Activated T-helper 1 cell treated with anti-CD3 and anti-CD28 coated beads, Interleukin-12 subunit alpha, Interleukin-12 subunit beta, Interleukin-2, Interleukin-4 antibody, amounts not matched to agents 30 ng/mL and 10 ng/mL and 1 ng/mL, durations not matched to agents 14 hours and 24 hours and 36 hours (primary cell): ENCODE data around the gene NHS. TPM values are rescaled to one million over a fixed set of nuclear protein-coding genes. Genes with fewer than 3 reads are reported as not detected.
A peak's percentile ranks its signal among the peaks of the same experiment; 100 is the strongest.

ENCODE experiments used
- DNase-seq: peaks from one replicate; pipeline ENCODE4 v3.0.0; 2021; ENCODE audit warnings: low spot score
- H3K27ac Mint-ChIP-seq: one replicate; pipeline ENCODE4 v1.8.0; 2021; ENCODE audit warnings: mild to moderate bottlenecking, mixed read lengths
- H3K27me3 Mint-ChIP-seq: one replicate; pipeline ENCODE4 v1.8.0; 2022; ENCODE audit warnings: mild to moderate bottlenecking, moderate library complexity, mixed read lengths; ENCODE audit not compliant: insufficient read depth
- H3K36me3 Mint-ChIP-seq: one replicate; pipeline ENCODE4 v1.8.0; 2021; ENCODE audit warnings: low read depth, mixed read lengths
- H3K4me1 Mint-ChIP-seq: one replicate; pipeline ENCODE4 v1.8.0; 2021; ENCODE audit warnings: low read depth, mixed read lengths
- H3K4me3 Mint-ChIP-seq: one replicate; pipeline ENCODE4 v1.8.0; 2021; ENCODE audit warnings: mild to moderate bottlenecking, moderate library complexity, mixed read lengths
- H3K9me3 Mint-ChIP-seq: one replicate; pipeline ENCODE4 v1.8.0; 2021; ENCODE audit warnings: mixed read lengths
- intact Hi-C: fragments of 100-400 bp; cut with micrococcal nuclease; formaldehyde crosslinking; loops from one replicate; pipeline ENCODE4 v1.15.1; 2024
- total RNA-seq: library from RNA; stranded (reverse); gene quantifications from 2 replicates; pipeline ENCODE4 v1.2.3, GENCODE V29; 2022

NHS gene
- total RNA-seq, 1 donor from 2014 or later: 8.1 TPM

DNA sequence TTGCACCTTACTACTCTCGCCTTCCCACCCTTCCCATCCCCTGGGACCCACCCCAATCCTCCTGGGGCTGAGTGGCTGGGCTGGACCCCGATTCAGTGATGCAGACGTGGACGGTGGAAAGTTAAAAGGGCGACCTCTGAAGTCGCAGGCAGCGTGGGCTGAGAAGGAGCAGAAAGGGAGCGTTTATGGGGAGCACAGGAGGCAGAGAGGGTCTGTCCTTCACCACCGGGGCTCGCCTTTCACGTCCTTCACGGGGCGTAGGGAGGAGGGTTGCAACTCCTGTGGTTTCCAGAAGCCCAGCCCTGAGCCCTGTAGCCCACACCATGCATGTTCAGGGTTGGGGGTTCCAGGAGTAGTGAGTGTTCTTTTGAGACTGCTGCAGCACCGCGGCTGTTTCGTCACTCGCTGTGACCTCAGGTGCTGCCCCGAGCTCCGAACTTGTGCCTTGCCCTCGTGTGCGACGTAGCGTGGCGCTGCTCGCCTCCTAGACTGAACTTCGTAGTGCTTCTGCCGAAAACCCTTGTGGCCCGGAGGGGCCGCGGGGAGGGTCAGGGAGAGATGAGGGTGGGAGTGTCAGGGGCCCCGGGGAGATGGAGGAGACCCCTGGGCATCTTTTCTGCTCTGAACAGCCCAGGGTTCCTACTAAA is 1.6 kb downstream of the NHS start:
- no peak for DNase-seq

DNA sequence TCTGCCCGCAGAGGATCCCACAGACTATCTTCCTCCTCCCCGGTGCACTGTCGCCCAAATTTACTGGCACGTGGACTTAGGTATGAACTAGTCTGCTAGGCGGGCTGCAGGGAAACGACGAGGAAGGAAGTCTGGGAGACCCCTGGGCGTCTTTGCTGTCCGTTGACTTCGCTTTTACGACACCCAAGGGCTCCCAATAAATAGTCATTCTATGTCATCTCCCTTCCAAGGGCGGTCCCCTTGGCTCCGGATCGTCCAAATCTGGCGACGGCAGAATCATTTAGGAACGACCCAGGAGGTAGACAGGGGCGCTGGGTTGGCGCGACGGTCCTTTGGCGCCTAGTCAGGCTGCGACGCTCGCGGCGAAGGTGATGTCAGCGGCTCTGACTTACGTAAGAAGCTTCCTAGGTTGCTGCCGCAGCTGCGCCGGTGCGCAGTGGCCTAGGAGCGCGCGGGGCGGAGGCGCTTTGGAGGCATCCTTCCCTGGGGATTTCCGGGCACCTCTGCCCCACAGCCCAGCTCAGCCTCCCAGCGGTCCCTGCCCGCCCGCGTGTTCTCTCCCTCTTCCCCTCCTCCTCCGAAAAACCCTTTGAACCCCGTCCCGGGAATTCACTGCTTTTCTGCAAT is 2.2 kb downstream of the NHS start:
- DNase-seq: no peak
- peak overlapping the region; percentile 5 for H3K27ac Mint-ChIP-seq

More for the DNA sequence above, 1.6 kb downstream of the NHS start:
- peaks cover 6% of the 10 kb centered on the region for H3K4me1 Mint-ChIP-seq
- H3K27ac Mint-ChIP-seq: no peak overlapping the region
- intact Hi-C loops: loop anchor here (10.0 kb wide), 1 partner anchor 318 kb away; no protein-coding TSS in a partner anchor
- no peaks in the 10 kb centered on the region for H3K9me3 Mint-ChIP-seq
- no peak overlapping the region for H3K4me3 Mint-ChIP-seq
- H3K27me3 Mint-ChIP-seq: peaks cover 13% of the 10 kb centered on the region
- no peaks in the 10 kb centered on the region for H3K36me3 Mint-ChIP-seq

GRCh38 chrX:17377795-17378194 is 2.8 kb downstream of the NHS start:
- Mint-ChIP-seq H3K9me3 (peaks cover 2% of the 10 kb centered on the region), H3K27ac (peak overlapping the region; percentile 5), H3K36me3 (no peaks in the 10 kb centered on the region), H3K27me3 (peaks cover 13% of the 10 kb centered on the region), H3K4me1 (peaks cover 6% of the 10 kb centered on the region), H3K4me3 (no peak overlapping the region)
- no peak for DNase-seq
- intact Hi-C loops: loop anchor here (10.0 kb wide), 1 partner anchor 317 kb away; no protein-coding TSS in a partner anchor

More for the DNA sequence above, 2.2 kb downstream of the NHS start:
- no peak overlapping the region for H3K4me3 Mint-ChIP-seq
- peaks cover 13% of the 10 kb centered on the region for H3K27me3 Mint-ChIP-seq
- peaks cover 6% of the 10 kb centered on the region for H3K4me1 Mint-ChIP-seq
- intact Hi-C loops: loop anchor here (10.0 kb wide), 1 partner anchor 318 kb away; no protein-coding TSS in a partner anchor
- H3K36me3 Mint-ChIP-seq: no peaks in the 10 kb centered on the region
- no peaks in the 10 kb centered on the region for H3K9me3 Mint-ChIP-seq

DNA sequence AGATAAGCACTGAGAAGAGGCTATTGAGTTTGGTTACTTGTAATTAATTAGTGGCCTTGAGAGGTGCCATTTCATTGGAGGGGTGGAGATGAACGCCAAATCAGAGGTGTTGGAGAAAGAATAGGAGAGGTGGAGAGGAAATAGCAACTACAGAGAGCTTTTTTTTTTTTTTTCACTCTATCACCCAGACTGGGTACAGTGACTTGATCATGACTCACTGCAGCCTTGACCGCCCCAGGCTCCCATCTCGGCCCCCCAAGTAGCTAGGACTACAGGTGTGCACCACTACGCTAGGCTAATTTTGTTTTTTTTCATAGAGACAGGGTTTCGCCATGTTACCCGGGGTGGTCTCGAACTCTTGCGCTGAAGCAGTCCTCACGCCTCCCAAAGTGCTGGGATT is 5.2 kb downstream of the NHS start:
- Mint-ChIP-seq H3K27me3 (peaks cover 9% of the 10 kb centered on the region), H3K27ac (no peak overlapping the region), H3K9me3 (peaks cover 6% of the 10 kb centered on the region), H3K36me3 (no peaks in the 10 kb centered on the region), H3K4me1 (peaks cover 6% of the 10 kb centered on the region), H3K4me3 (no peak overlapping the region)
- intact Hi-C loops: no loop called here
- no peak for DNase-seq

- no peak for DNase-seq
- Mint-ChIP-seq H3K9me3 (no peaks in the 10 kb centered on the region), H3K36me3 (no peaks in the 10 kb centered on the region), H3K4me1 (no peaks in the 10 kb centered on the region), H3K4me3 (no peak overlapping the region), H3K27me3 (no peaks in the 10 kb centered on the region), H3K27ac (no peak overlapping the region)
- intact Hi-C loops: no loop called here
These were observed 15.4 kb downstream of the NHS start for GRCh38 chrX:17390419-17390850.

DNA sequence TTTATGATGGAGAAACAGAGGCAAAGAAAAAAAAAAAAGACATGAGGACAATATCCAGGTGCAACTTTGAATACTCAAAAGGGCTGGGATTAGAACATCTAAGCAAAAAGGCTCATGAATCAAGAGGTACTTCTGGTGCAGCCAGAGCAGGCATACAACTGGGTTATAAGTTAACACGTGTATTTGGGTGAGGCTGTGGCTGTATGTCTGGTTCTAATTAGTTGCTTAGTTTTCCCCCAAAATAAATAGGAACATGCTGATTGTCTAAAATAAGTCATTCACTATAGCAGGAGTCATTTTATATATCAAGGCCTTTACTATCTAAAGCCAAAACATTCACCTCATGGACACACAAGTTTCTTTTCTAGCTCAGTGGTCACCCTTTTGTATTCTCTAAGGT is 20.2 kb downstream of the NHS start:
- H3K27me3 Mint-ChIP-seq: no peaks in the 10 kb centered on the region

GRCh38 chrX:17397074-17397473 is 22.1 kb downstream of the NHS start:
- intact Hi-C loops: no loop called here
- Mint-ChIP-seq H3K9me3 (no peaks in the 10 kb centered on the region), H3K27me3 (no peaks in the 10 kb centered on the region), H3K27ac (no peak overlapping the region), H3K4me3 (no peak overlapping the region), H3K36me3 (no peaks in the 10 kb centered on the region), H3K4me1 (no peaks in the 10 kb centered on the region)
- DNase-seq: no peak

More for the DNA sequence above, 20.2 kb downstream of the NHS start:
- DNase-seq: no peak
- no peaks in the 10 kb centered on the region for H3K36me3 Mint-ChIP-seq
- no peak overlapping the region for H3K4me3 Mint-ChIP-seq
- H3K9me3 Mint-ChIP-seq: no peaks in the 10 kb centered on the region
- no peaks in the 10 kb centered on the region for H3K4me1 Mint-ChIP-seq
- no peak overlapping the region for H3K27ac Mint-ChIP-seq
- intact Hi-C loops: no loop called here

GRCh38 chrX:17403189-17403691 is 28.2 kb downstream of the NHS start:
- Mint-ChIP-seq H3K9me3 (no peaks in the 10 kb centered on the region), H3K27ac (no peak overlapping the region), H3K27me3 (peaks cover 2% of the 10 kb centered on the region), H3K4me1 (no peaks in the 10 kb centered on the region), H3K4me3 (no peak overlapping the region), H3K36me3 (no peaks in the 10 kb centered on the region)
- no peak for DNase-seq
- intact Hi-C loops: no loop called here

- DNase-seq: no peak
- Mint-ChIP-seq H3K4me1 (no peaks in the 10 kb centered on the region), H3K36me3 (no peaks in the 10 kb centered on the region), H3K27ac (no peak overlapping the region), H3K27me3 (peaks cover 2% of the 10 kb centered on the region), H3K9me3 (no peaks in the 10 kb centered on the region), H3K4me3 (no peak overlapping the region)
- intact Hi-C loops: no loop called here
These were observed 29.0 kb downstream of the NHS start for GRCh38 chrX:17403972-17404371.

- no peaks in the 10 kb centered on the region for H3K4me1 Mint-ChIP-seq
- no peaks in the 10 kb centered on the region for H3K9me3 Mint-ChIP-seq
- intact Hi-C loops: no loop called here
- no peaks in the 10 kb centered on the region for H3K36me3 Mint-ChIP-seq
- no peak for DNase-seq
- peaks cover 2% of the 10 kb centered on the region for H3K27me3 Mint-ChIP-seq
- no peak overlapping the region for H3K27ac Mint-ChIP-seq
- H3K4me3 Mint-ChIP-seq: no peak overlapping the region
These were observed 30.4 kb downstream of the NHS start for GRCh38 chrX:17405225-17405969.

- Mint-ChIP-seq H3K4me3 (no peak overlapping the region), H3K36me3 (no peaks in the 10 kb centered on the region), H3K4me1 (no peaks in the 10 kb centered on the region), H3K27me3 (peaks cover under 1% of the 10 kb centered on the region), H3K9me3 (no peaks in the 10 kb centered on the region), H3K27ac (no peak overlapping the region)
- DNase-seq: no peak
- intact Hi-C loops: no loop called here
These were observed 34.7 kb downstream of the NHS start for GRCh38 chrX:17409566-17410290.

DNA sequence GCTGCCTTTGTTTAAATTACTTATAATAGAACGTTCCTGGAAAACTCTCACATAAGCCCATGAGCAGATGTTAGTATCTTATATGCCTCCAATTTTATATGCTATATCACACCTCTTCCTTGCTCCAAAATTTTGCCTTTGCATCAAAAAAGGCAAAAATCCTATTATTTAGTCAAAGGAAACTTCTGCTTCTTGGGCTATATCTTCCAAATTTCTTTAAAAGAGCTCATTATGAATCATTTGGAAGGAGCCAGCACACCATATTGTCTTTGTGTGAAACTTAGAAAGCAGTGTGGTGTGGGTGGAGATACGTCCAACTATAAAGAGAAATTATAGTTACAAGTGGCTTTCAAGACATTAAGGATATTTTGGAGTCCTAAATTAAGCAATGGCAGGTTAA is 35.7 kb downstream of the NHS start:
- Mint-ChIP-seq H3K4me3 (no peak overlapping the region), H3K36me3 (no peaks in the 10 kb centered on the region), H3K27me3 (peaks cover 3% of the 10 kb centered on the region), H3K27ac (no peak overlapping the region), H3K9me3 (no peaks in the 10 kb centered on the region), H3K4me1 (no peaks in the 10 kb centered on the region)
- no peak for DNase-seq
- intact Hi-C loops: no loop called here
